B cell (primary cell): ENCODE measurements around the gene PACRG. TPM values are rescaled to one million over a fixed set of nuclear protein-coding genes. Genes with fewer than 3 reads are reported as not detected.
"Not testable (repeated sequence)": the region's sequence is repeated elsewhere in the genome, so short reads cannot be mapped to it uniquely, and the experiment has no call there.

ENCODE experiments used
- ATAC-seq: fragments of 200-7000 bp; cut with Tn5 transposase; one replicate; pipeline ENCODE4 v1.10.0; 2021; ENCODE audit warnings: low read depth, mild to moderate bottlenecking, moderate number of reproducible peaks, moderate library complexity
- CTCF ChIA-PET: fragments of 350-600 bp; sonication (Branson Sonifier 250); formaldehyde crosslinking; loops from one replicate; lab custom pipeline; 2021; ENCODE audit warnings: antibody characterized with exemption, inconsistent platforms; lab: Charles Lee
- POLR2A ChIA-PET: fragments of 350-600 bp; sonication (Branson Sonifier 250); formaldehyde crosslinking; loops from one replicate; lab custom pipeline; 2021; ENCODE audit warnings: antibody characterized with exemption; lab: Charles Lee
- DNase-seq: peaks from one replicate; pipeline ENCODE4 v3.0.0; 2013
- H2AFZ ChIP-seq: 2 replicates; pipeline ENCODE4 v1.6.1; 2012; ENCODE audit warnings: mild to moderate bottlenecking, low read depth, low read length; ENCODE audit not compliant: insufficient read depth, poor library complexity, severe bottlenecking
- H3K27ac ChIP-seq, 2 donors: 1 replicate in 1 of 2; 2 replicates in 1 of 2; pipeline ENCODE4 v1.5.1; 2012 to 2013; ENCODE audit warnings: low read length in 2 of 2, mild to moderate bottlenecking in 2 of 2, moderate library complexity in 1 of 2
- H3K27me3 ChIP-seq, 4 experiments: fragments of 200-600 bp in 1 of 4; sonication (generic) in 1 of 4; replicated peaks in 1 of 4; 1 replicate in 2 of 4; 2 replicates in 2 of 4; pipeline versions ENCODE4 v1.6.1 to v1.7.0; 2013 to 2016; ENCODE audit warnings: low read length in 3 of 4, mild to moderate bottlenecking in 2 of 4, mixed read lengths in 1 of 4, moderate library complexity in 1 of 4; ENCODE audit not compliant: insufficient read depth in 4 of 4, control insufficient read depth in 3 of 4; ENCODE audit errors: control extremely low read depth in 1 of 4
- H3K36me3 ChIP-seq, 2 experiments: replicated peaks in 1 of 2; 1 replicate in 1 of 2; 2 replicates in 1 of 2; pipeline versions ENCODE4 v1.6.1 to v1.7.1; 2013; ENCODE audit warnings: low read length in 1 of 2; ENCODE audit not compliant: insufficient read depth in 2 of 2, control insufficient read depth in 1 of 2; ENCODE audit errors: control extremely low read depth in 1 of 2, extremely low read depth in 1 of 2
- H3K4me1 ChIP-seq, 2 donors: fragments of 200-600 bp in 1 of 2; sonication (generic) in 1 of 2; 1 replicate in 1 of 2; 2 replicates in 1 of 2; pipeline versions ENCODE4 v1.5.1 to v1.6.1; 2013 to 2017; ENCODE audit warnings: low read length in 2 of 2; ENCODE audit not compliant: control insufficient read depth in 2 of 2, insufficient read depth in 2 of 2
- H3K4me2 ChIP-seq: replicated peaks from 2 replicates; pipeline ENCODE3; 2012; ENCODE audit warnings: mild to moderate bottlenecking, low read depth, low read length; ENCODE audit not compliant: poor library complexity, severe bottlenecking
- H3K4me3 ChIP-seq, 5 experiments: fragments of 200-600 bp in 1 of 5; sonication (generic) in 1 of 5; 1 replicate in 3 of 5; 2 replicates in 2 of 5; pipeline versions ENCODE4 v1.5.1 to v1.7.0; 2011 to 2016; ENCODE audit warnings: low read length in 4 of 5, mild to moderate bottlenecking in 4 of 5, low read depth in 2 of 5, control low read depth in 1 of 5, moderate library complexity in 1 of 5; ENCODE audit not compliant: insufficient read depth in 1 of 5; ENCODE audit errors: control extremely low read depth in 1 of 5, extremely low read depth in 1 of 5
- H3K79me2 ChIP-seq: fragments of 200-600 bp; sonication (generic); one replicate; pipeline ENCODE4 v1.6.0; 2016; ENCODE audit warnings: low read length; ENCODE audit not compliant: control insufficient read depth, insufficient read depth
- H3K9ac ChIP-seq: fragments of 200-600 bp; sonication (generic); 2 replicates; pipeline ENCODE4 v1.6.1; 2017; ENCODE audit warnings: mild to moderate bottlenecking, low read length, moderate library complexity
- H3K9me3 ChIP-seq, 3 donors: one replicate each; pipeline versions ENCODE4 v1.6.1 to v1.7.1; 2013; ENCODE audit warnings: low read length in 2 of 3; ENCODE audit not compliant: control insufficient read depth in 2 of 3, insufficient read depth in 1 of 3; ENCODE audit errors: control extremely low read depth in 1 of 3
- H4K20me1 ChIP-seq: 2 replicates; pipeline ENCODE4 v1.6.0; 2012; ENCODE audit warnings: mild to moderate bottlenecking, low read length; ENCODE audit not compliant: insufficient read depth, control insufficient read depth, poor library complexity, severe bottlenecking
- H3K27ac Mint-ChIP-seq: one replicate; pipeline ENCODE4 v1.8.0; 2021; ENCODE audit warnings: mixed read lengths
- H3K27me3 Mint-ChIP-seq: one replicate; pipeline ENCODE4 v1.8.0; 2021; ENCODE audit warnings: mixed read lengths
- H3K4me1 Mint-ChIP-seq: one replicate; pipeline ENCODE4 v1.8.0; 2021; ENCODE audit warnings: mixed read lengths
- H3K4me3 Mint-ChIP-seq: one replicate; pipeline ENCODE4 v1.8.0; 2021; ENCODE audit warnings: mixed read lengths
- H3K9me3 Mint-ChIP-seq: one replicate; pipeline ENCODE4 v1.8.0; 2022; ENCODE audit warnings: mixed read lengths; ENCODE audit not compliant: insufficient read depth
- CTCF ChIP-seq: fragments of 200-600 bp; IDR thresholded peaks from one replicate; pipeline ENCODE4 v1.8.0; 2022; ENCODE audit warnings: antibody characterized with exemption, mild to moderate bottlenecking
- EZH2 ChIP-seq: IDR thresholded peaks from 2 replicates; pipeline ENCODE4 v1.6.1; 2012; ENCODE audit warnings: borderline replicate concordance, low read depth, mild to moderate bottlenecking, moderate library complexity, low read length; ENCODE audit not compliant: insufficient read depth, poor library complexity, severe bottlenecking
- WGBS: methylation state at CpG from one replicate; pipeline ENCODE4 v1.1.5; 2013; ENCODE audit warnings: missing lambda C conversion rate; ENCODE audit not compliant: insufficient coverage; 5-methylcytosine and 5-hydroxymethylcytosine counted together
- intact Hi-C: fragments of 100-400 bp; cut with micrococcal nuclease; formaldehyde crosslinking; loops from one replicate; pipeline ENCODE4 v1.10.0; 2022
- polyA minus RNA-seq: library from RNA; depleted of rRNA, polyadenylated mRNA; stranded (reverse); fragments of >200 nt; gene quantifications from 2 replicates; pipeline ENCODE4 v1.2.3, GENCODE V29; 2012
- polyA plus RNA-seq: library from polyadenylated mRNA; depleted of rRNA; stranded (reverse); fragments of >200 nt; gene quantifications from 2 replicates; pipeline ENCODE4 v1.2.3, GENCODE V29; 2012
- total RNA-seq, 2 donors: library from RNA; stranded (reverse); fragments of 120-200 nt in 1 of 2; gene quantifications; 1 replicate in 1 of 2; 2 replicates in 1 of 2; pipeline versions ENCODE4 v1.2.3 to v1.2.4, GENCODE V29; 2013 to 2022

Gene PACRG
- total RNA-seq (not detected in 2 replicates), polyA plus RNA-seq (not detected in 2 replicates), polyA minus RNA-seq (0.86 and 2.1 TPM in 2 replicates)
- total RNA-seq (2013): 0.21 TPM

GRCh38 chr6:162727322-162728182, at the start of gene PACRG, which contains the start of gene PRKN:
TSS of gene PACRG (plus strand) at chr6:162727974.
TSS of gene PRKN (minus strand) at chr6:162727766.
- TF ChIP-seq EZH2: no peak
- no peak for TF ChIP-seq CTCF
- intact Hi-C loops: loop anchor here (5.0 kb wide), 2 partner anchors 1555 to 1735 kb away; partner anchors contain the start of gene MAP3K4
- Histone ChIP-seq H3K27ac (peak within 1 kb of the TSS; percentile 59 to 85), H3K9ac (peak within 1 kb of the TSS; percentile 89), H3K36me3 (no peaks in the 10 kb centered on the region), H3K9me3 (peaks cover 0 to 3% (median 0%) of the 10 kb centered on the region in 3 donors), H2AFZ (peak within 1 kb of the TSS; percentile 93), H3K79me2 (no peaks in the 10 kb centered on the region), H3K4me1 (peaks cover 8 to 13% of the 10 kb centered on the region in 2 donors), H4K20me1 (no peaks in the 10 kb centered on the region), H3K4me3 (peak within 1 kb of the TSS; percentile 15 to 87 (median 76)), H3K27me3 (no peaks in the 10 kb centered on the region), H3K4me2 (peak within 1 kb of the TSS; percentile 88)
- ATAC-seq: peak; percentile 92
- peak within 1 kb of the TSS; percentile 91 for H3K27ac Mint-ChIP-seq
- H3K4me3 Mint-ChIP-seq: peak within 1 kb of the TSS; percentile 96
- ChIA-PET POLR2A (no interaction called here), CTCF (no interaction called here)
- whole genome bisulfite sequencing: under 1% methylated on average over 80 of the region's 84 CpGs
- H3K27me3 Mint-ChIP-seq: no peaks in the 10 kb centered on the region
- DNase-seq: peak; percentile 99
- H3K4me1 Mint-ChIP-seq: peaks cover 12% of the 10 kb centered on the region
- no peaks in the 10 kb centered on the region for H3K9me3 Mint-ChIP-seq

GRCh38 chr6:162678896-162679295, 48.9 kb upstream of the PACRG start:
- ATAC-seq, H3K9ac ChIP-seq, H3K27ac Mint-ChIP-seq, H3K27ac ChIP-seq, H3K4me1 Mint-ChIP-seq, H3K27me3 Mint-ChIP-seq, POLR2A ChIA-PET, H3K79me2 ChIP-seq, H3K4me3 Mint-ChIP-seq, H3K4me2 ChIP-seq, H3K27me3 ChIP-seq, H2AFZ ChIP-seq, H3K9me3 Mint-ChIP-seq, CTCF ChIA-PET, DNase-seq, H3K36me3 ChIP-seq, H3K9me3 ChIP-seq, H3K4me1 ChIP-seq, H4K20me1 ChIP-seq, H3K4me3 ChIP-seq, intact Hi-C loops: not testable (repeated sequence)
- 90% methylated on average over 2 of the region's 7 CpGs for WGBS
